DMS53 treated with DMSO at 0.1 percent for 48 hours (cell line): ENCODE data around the gene SLC26A6.

Experiments
- DNase-seq: peaks from one replicate; lab custom pipeline; 2025; ENCODE audit not compliant: unreplicated experiment; lab: John Stamatoyannopoulos, UW

SLC26A6 gene

GRCh38 chr3:48581621-48582481, 53.4 kb downstream of the SLC26A6 start:
- DNase-seq, result no peak

- DNase-seq, result no peak
These were observed 58.6 kb downstream of the SLC26A6 start for GRCh38 chr3:48576647-48577046.
